ENCODE data around the gene MRPS15.
"Not testable (repeated sequence)": the region's sequence is repeated elsewhere in the genome, so short reads cannot be mapped to it uniquely, and the experiment has no call there.

MRPS15 gene

GRCh38 chr1:36484099-36484498 is 19.9 kb upstream of the MRPS15 start:
- no peak for DNase-seq (ENCODE audit: low read depth in 2 of 2)

DNA sequence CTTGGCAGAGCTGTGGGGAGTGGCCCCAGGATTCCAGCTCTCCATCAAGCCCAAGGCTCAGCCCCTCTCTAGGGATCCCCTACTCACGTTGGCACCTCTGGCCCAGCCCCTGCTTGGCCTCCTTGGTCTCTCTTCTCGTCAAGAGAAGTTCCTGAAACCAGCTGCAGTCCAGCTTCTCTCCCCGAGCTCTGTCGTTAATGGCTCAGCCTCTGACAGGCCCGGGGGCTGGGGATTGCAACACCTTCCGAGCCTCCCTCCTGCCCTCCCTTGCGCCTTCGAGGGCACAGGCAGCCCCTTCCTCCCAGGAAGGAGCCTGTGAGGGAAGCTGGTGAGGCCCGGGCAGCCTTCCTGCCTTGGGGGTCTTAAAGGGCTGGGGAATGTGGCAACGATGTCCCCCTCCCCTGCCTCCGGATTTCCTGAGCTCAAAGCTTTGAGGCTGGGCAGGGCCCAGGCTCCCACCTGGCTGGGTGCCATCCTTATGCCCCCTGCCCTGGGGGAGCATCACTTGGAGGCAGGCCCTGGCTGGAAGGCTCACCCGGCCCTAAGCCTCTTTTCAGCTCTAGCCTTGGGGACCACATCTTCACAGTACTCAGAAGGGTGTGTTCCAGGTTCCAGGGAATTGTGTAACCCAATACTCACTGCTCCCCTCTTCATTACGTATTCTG is 18.7 kb upstream of the MRPS15 start, which contains the start of gene CSF3R:
Gene CSF3R (minus strand): TSS at position 190 of the 665 bp plus-strand sequence. CDS start 3,417 bp downstream, outside the sequence.
- no peak for DNase-seq (ENCODE audit: low read depth in 2 of 2)

DNA sequence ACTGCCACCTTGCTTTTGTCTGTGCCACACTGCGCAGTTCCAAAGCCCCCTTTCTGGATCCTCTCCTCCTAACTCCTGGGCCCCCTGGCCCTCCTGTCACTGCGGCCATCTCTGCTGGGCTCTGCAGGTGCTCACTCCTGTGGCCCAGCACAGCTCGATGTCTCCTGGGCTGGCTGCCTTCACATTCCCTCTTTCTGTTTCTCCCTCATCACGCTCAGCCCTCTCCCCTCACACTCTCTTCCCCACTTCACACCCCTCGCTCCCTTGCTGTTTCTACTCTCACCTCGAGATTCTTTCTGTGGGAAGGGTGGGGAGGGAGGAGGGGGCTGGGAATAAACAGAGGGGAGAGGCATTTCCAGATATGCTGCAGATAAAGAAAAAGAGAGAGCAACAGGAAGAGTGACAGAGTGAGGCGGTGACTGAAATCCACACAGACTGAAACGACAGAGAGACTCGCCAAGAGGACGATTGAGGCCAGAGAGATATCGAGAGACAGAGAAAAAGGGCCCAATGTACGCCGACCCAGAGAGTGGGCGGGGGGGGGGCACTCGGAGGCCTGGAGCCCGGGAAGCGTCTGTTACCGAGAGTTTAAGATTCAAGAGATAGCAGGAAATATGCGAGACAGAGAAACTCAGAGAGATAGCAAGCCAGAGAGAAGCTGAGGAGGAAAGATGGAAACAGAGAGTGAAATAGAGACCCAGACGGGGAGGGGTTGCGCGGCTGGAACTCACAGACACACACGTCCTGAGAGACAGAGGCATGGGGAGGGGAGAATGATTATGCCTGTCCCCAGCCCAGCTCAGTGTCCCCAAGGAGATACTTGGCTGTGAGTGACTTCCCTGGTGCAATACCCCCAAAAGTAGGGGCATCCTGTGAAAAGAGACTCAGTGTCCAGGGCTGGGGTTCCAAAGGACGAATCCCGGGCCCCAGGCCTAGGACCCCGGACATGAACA is 17.9 kb upstream of the MRPS15 start:
- no peak for DNase-seq (ENCODE audit: low read depth in 2 of 2)

- DNase-seq (ENCODE audit: low read depth in 2 of 2): no peak
These were observed 16.9 kb upstream of the MRPS15 start for GRCh38 chr1:36481091-36481490.

DNA sequence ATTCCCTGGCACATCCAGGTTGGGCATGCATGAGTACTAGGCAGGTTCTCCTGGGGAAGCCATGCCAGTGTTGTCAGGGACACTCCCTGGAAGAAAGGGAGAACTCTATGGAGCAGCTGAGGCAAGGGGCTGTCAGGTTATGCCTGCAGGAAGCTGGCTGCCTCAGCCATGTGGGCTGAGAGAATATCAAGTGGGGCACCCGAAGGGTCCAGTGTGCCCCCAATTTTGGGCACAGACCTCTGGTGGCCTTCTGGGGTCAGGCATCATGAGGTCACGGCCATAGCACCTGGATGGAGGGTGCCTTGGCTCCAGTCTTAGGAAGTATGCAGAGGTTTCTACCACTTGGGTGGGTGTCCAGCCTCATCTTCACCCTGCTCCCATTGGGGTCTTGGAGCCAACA is 16.0 kb upstream of the MRPS15 start:
- no peak for DNase-seq (ENCODE audit: low read depth in 2 of 2)

DNA sequence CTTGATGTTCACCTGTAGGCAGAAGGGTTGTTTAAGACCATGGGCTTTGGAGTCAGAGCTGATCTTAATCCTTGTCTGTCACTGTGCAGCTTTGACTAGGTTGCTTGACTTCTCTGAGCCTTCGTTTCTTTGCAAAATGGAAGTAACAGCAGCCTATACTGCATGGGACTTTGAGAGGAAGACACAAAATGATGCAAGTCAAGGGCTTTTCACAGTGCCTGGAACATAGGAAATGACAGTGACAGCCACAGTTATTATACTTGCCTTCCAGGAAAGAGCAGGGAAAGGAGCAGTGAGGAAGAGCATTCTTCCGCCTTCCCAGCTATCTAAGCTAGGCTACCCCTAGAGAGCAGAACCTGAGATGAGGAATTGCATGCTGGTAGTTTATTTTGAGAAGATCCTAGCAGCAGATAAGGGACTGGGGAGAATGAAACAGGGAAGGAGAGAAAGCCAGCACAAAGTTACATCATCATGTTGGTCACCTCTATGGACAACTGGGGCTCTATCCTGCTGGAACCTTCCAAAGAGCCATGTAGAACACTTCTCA is 15.4 kb upstream of the MRPS15 start:
- no peak for DNase-seq (ENCODE audit: low read depth in 2 of 2)

- DNase-seq (ENCODE audit: low read depth in 2 of 2): not testable (repeated sequence)
These were observed 13.4 kb upstream of the MRPS15 start for GRCh38 chr1:36477615-36478014.

DNA sequence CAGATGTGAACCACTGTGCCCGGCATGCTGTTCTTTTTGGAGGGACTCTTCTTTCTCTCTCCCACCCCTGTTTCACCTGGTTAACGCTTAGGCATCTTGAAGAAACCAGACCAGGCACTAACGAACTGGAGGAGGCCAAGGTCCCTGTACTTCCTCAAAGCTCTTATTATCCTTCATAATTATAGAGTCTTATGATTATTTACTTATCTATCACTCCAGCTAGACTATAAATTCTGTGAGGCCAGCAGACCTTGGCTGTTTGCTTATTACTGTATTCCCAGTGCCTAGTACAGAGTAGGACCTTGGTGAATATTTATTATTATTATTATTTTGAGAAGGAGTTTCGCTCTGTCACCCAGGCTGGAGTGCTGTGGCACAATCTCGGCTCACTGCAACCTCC is 12.8 kb upstream of the MRPS15 start:
- DNase-seq (ENCODE audit: low read depth in 2 of 2): no peak

DNA sequence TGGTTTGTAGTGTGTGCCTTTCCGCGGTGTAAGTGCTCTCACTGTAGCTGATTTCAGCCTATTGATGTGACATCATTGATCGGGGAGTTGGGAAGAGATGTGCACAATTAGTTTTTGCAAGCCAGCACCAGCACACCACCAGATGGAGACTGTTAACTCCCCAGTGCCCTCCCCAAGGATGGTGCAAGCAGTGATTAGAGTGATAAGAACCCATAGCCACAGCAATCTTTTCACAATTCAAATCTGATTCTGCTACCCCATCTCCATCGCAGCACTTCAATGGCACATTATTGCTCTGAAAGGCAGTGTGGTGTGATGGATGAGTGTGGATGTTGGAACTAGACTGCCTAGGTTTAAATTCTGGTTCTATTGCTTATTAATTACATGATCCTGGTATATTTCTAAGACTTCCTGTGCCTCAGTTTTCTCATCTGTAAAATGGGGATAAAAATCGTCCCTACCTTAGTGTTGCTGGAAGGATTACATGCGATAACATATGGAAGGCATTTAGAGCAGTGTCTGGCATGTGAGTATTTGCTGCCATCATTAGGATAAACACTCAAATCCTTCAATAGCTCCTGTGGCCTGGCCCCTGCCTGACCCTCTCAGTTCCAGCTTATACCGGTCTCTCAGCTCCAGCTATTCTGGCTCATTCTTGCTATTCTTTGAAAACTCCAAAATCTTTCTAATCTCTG is 11.9 kb upstream of the MRPS15 start:
- no peak for DNase-seq (ENCODE audit: low read depth in 2 of 2)

DNA sequence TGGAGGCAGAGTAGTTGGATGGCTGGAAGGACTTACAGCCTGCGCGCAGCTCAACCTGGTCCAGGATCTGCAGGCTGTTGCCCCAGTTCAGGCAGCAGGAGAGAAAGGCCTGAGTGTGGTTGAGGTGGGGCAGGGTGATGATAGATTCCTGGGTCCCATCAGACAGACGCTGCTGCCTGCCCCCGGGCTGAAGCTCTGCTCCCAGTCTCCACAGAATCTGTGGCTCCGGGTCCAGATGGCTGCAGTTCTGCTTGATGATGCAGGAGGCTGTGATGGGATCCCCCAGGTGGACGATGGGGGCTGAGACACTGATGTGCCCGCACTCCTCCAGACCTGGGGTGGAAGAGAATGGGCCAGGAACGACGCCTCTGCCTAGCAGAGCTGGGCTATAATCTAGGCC is 11.2 kb upstream of the MRPS15 start:
- DNase-seq (ENCODE audit: low read depth in 2 of 2): no peak

DNA sequence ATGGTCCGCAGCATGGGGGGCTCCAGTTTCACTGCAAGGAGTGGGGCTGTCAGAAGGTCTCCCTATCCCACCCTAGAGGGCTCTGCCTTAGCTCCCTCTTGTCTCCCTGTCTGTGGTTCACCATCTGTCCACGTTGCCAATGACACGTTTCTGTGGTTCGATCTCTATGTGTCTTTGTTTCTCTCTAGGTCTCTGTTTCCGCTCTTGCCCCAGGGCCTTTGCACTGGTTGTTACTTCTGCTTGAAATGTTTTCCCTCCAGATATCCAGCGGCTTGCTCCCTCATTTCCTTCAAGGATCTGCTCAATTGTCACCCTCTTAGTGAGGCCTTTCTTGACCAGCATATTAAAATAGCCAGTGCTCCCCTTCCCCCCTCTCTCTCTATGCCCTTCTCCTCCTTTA is 8.5 kb upstream of the MRPS15 start:
- no peak for DNase-seq (ENCODE audit: low read depth in 2 of 2)

GRCh38 chr1:36471830-36472641 is 7.9 kb upstream of the MRPS15 start:
- no peak for DNase-seq (ENCODE audit: low read depth in 2 of 2)

DNA sequence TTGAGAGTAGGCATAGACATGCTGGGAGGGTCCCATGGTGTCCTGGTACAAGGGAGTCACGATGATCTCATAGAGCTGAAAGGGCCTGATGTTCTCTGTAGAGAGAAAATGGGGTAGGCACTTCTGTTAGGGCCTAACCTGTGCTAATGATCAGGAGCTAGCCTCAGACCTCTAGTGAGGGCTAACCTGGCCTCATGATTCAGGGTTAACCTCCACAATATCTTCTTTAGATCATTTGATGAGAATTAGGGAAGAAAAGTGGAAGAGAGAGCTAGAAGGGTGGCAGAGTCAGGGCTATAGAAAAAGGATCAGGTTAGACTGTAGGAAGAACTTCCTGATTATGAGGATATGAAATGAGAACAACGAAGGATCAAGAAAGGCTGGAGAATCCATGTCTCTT is 5.0 kb upstream of the MRPS15 start:
- no peak for DNase-seq (ENCODE audit: low read depth in 2 of 2)

DNA sequence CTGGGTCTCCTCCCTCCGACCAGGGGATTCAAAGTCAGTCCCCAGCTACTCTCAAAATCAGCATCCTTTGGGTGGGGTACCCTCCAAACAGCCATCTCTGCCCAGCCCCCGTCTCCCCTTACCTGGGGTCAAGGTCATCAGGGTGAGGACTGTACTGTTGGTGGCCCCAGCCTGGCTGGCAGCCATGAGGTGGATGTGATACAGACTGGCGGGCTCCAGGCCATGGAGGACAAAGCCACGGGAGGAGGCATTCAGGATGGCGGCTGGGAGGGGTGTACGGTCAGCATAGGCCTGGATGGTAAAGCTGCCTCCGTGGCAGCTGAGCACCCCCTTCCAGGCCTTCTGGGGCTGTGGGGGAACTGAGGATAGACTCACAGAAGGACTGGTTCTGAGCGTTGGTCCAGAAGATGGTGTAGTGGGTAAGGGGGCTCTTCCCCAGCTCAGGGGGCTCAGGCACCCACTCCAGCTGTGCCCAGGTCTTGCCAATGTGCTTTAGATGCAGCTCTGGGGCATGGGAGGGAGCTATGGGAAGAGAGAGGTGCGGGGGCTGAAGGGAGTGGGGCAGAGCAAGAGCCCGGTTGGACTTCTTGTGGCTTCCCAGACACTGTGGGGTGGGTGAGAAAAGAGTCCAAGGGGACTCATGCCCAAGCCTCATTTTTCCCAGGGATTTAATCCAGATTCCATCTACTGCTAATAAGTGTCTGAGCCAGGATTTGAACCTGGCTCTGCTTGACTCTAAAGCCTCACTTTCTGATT is 3.7 kb upstream of the MRPS15 start:
- DNase-seq (ENCODE audit: low read depth in 2 of 2): no peak

GRCh38 chr1:36467027-36467410 is 2.8 kb upstream of the MRPS15 start:
- no peak for DNase-seq (ENCODE audit: low read depth in 2 of 2)

DNA sequence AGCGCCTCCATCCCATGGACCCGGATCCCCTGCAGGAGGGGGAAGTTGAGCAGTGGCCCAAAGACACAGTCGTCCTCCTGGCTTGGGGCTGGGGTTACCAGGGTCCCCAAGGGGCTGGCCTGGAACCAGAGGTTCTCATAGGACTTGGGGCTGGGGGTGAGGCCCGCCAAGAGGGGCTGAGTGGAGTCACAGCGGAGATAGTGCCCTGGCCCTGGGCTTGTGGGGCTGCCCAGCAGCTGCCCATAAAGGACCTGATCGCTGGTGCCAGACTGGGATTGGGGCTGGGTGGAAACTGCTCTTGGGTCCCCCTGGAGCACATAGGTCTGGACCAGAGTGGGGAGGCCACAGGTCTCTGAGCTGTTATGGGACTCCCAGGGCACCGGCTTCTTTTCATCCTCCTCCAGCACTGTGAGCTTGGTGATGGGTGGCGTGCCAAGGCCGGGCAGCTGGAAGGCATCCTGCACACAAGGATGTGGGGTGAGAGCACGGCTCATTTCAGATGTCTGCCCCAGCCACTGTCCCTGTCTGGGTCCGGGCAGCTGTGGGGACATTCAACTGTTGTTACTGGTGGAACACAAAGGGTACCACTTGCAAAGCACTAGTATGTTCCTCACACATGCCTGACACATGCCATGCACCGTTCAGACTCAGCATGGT is 2.3 kb upstream of the MRPS15 start:
- DNase-seq (ENCODE audit: low read depth in 2 of 2): no peak

- DNase-seq (ENCODE audit: low read depth in 2 of 2): no peak
These were observed 1.7 kb upstream of the MRPS15 start for GRCh38 chr1:36465731-36466369.

- no peak for DNase-seq (ENCODE audit: low read depth in 2 of 2)
These were observed 615 bp upstream of the MRPS15 start for GRCh38 chr1:36464605-36465393.

- no peak for DNase-seq (ENCODE audit: low read depth in 2 of 2)
These were observed 751 bp downstream of the MRPS15 start for GRCh38 chr1:36463463-36463802.

All from activated CD8-positive, alpha-beta memory T cell treated with anti-CD3 and anti-CD28 coated beads for 4 hours (primary cell).